ENCODE data around the gene ATXN3. TPM values are rescaled to one million over a fixed set of nuclear protein-coding genes. Genes with fewer than 3 reads are reported as not detected.

The ATXN3 gene
- total RNA-seq, 2 donors from 2014 or later: 45.1 to 53.5 TPM

DNA sequence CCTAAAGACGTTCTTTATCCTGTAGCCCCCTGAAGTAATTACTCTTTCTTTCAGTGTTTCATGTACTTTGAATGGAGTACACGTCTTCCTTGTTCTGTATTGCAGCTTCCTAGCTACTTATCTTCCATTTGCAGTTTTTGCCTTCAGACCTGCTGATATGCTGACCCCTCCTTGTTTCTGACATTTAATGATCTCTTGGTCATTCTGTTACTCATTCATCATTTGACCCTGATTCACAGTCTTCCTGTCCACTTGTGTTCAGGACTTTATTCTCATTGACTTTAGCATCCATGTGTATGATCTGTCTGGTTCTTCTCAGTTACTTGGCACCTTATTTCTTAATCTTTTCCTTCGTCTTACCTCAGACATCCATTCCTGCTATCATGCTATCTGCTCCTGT is 37.6 kb upstream of the ATXN3 start:
- Histone ChIP-seq H3K4me3 (no peak overlapping the region), H3K27ac (no peak overlapping the region), H3K27me3 (replicated peaks; ENCODE audit: insufficient read depth) (no peaks in the 10 kb centered on the region), H3K36me3 (no peaks in the 10 kb centered on the region), H3K9me3 (no peaks in the 10 kb centered on the region), H3K4me1 (replicated peaks) (no peaks in the 10 kb centered on the region)
- no peak for TF ChIP-seq POLR2A (IDR thresholded peaks at IDR 0.05)
- no peak for TF ChIP-seq POLR2AphosphoS5 (IDR thresholded peaks at IDR 0.05)
- TF ChIP-seq, protein P1, sequence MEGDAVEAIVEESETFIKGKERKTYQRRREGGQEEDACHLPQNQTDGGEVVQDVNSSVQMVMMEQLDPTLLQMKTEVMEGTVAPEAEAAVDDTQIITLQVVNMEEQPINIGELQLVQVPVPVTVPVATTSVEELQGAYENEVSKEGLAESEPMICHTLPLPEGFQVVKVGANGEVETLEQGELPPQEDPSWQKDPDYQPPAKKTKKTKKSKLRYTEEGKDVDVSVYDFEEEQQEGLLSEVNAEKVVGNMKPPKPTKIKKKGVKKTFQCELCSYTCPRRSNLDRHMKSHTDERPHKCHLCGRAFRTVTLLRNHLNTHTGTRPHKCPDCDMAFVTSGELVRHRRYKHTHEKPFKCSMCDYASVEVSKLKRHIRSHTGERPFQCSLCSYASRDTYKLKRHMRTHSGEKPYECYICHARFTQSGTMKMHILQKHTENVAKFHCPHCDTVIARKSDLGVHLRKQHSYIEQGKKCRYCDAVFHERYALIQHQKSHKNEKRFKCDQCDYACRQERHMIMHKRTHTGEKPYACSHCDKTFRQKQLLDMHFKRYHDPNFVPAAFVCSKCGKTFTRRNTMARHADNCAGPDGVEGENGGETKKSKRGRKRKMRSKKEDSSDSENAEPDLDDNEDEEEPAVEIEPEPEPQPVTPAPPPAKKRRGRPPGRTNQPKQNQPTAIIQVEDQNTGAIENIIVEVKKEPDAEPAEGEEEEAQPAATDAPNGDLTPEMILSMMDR (IDR thresholded peaks at IDR 0.05): no peak
- 92% methylated on average over 3 of the region's 3 CpGs for WGBS
- DNase-seq (ENCODE audit: low spot score): no peak
- intact Hi-C loops (cut with DNase I): no loop called here

DNA sequence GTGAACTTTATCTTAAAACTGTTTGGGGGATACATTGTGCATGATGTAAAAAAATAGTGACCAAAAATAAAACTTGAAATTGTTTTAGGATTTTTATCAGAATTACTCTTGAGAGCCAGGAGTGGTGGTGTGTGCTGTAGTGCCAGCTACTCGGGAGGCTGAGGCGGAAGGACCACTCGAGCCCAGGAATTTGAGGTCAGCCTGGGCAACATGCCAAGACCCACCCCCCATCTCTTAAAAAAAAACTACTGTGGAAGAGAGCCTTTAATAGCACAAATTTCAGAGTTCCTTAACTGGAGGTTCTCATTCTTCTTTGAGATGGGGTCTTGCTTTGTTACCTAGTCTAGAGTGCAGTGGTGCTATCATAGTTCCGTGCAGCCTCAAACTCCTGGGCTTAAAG is 36.9 kb upstream of the ATXN3 start:
- Histone ChIP-seq H3K9me3 (no peaks in the 10 kb centered on the region), H3K4me1 (replicated peaks) (no peaks in the 10 kb centered on the region), H3K27me3 (replicated peaks; ENCODE audit: insufficient read depth) (no peaks in the 10 kb centered on the region), H3K4me3 (no peak overlapping the region), H3K36me3 (no peaks in the 10 kb centered on the region), H3K27ac (no peak overlapping the region)
- intact Hi-C loops (cut with DNase I): no loop called here
- DNase-seq (ENCODE audit: low spot score): no peak
- WGBS: 68% methylated on average over 4 of the region's 4 CpGs
- no peak for TF ChIP-seq POLR2A (IDR thresholded peaks at IDR 0.05)
- TF ChIP-seq POLR2AphosphoS5 (IDR thresholded peaks at IDR 0.05): no peak

DNA sequence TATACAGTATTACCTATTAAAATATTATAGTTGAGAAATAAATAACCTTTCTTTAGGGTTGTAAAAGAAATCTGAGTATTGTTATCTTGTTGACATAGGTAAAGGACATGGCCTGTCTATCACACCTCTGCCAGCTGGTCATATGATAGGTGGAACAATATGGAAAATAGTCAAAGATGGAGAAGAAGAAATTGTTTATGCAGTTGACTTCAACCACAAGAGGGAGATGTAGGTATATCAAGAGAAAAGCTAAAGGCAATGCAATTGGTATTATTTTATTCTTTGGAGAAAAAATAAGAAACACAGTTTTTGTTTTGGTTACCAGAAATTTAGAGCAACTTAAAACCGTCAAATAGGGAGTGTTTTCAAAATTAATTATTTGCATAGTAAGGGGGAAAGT is 28.9 kb upstream of the ATXN3 start:
- Histone ChIP-seq H3K4me1 (replicated peaks) (no peaks in the 10 kb centered on the region), H3K4me3 (no peak overlapping the region), H3K9me3 (no peaks in the 10 kb centered on the region), H3K27ac (no peak overlapping the region), H3K27me3 (replicated peaks; ENCODE audit: insufficient read depth) (no peaks in the 10 kb centered on the region), H3K36me3 (no peaks in the 10 kb centered on the region)
- TF ChIP-seq, protein P1 (IDR thresholded peaks at IDR 0.05): peak; percentile 26 to 57 (median 40)
- TF ChIP-seq POLR2AphosphoS5 (IDR thresholded peaks at IDR 0.05) (no peak), POLR2A (IDR thresholded peaks at IDR 0.05) (no peak)
- intact Hi-C loops (cut with DNase I): no loop called here
- DNase-seq (ENCODE audit: low spot score): no peak
- 43% methylated on average over 1 of the region's 1 CpG for WGBS

DNA sequence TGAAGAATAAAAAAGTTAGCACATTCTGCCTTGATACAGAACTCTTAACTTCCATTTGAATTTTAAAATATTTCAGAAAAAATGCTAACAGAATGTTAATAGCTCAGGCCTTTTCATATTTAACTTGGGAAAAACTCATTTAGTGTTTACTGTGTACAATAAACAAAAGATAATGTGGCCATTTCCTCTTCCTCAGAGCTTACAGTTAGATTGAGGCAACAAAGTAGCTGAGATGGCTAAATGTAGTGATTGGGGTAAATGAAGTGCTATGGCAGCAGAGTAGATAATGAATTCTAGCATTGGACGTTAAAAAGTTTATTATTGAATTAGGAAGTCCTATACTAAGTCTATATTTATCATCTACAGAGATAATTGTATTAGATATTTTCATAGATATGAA is 28.1 kb upstream of the ATXN3 start:
- Histone ChIP-seq H3K4me1 (replicated peaks) (no peaks in the 10 kb centered on the region), H3K36me3 (no peaks in the 10 kb centered on the region), H3K27ac (no peak overlapping the region), H3K27me3 (replicated peaks; ENCODE audit: insufficient read depth) (no peaks in the 10 kb centered on the region), H3K4me3 (no peak overlapping the region), H3K9me3 (no peaks in the 10 kb centered on the region)
- intact Hi-C loops (cut with DNase I): no loop called here
- no peak for DNase-seq (ENCODE audit: low spot score)
- WGBS: 56% methylated on average over 1 of the region's 1 CpG
- TF ChIP-seq, protein P1 (IDR thresholded peaks at IDR 0.05): no peak
- TF ChIP-seq POLR2AphosphoS5 (IDR thresholded peaks at IDR 0.05) (no peak), POLR2A (IDR thresholded peaks at IDR 0.05) (no peak)

DNA sequence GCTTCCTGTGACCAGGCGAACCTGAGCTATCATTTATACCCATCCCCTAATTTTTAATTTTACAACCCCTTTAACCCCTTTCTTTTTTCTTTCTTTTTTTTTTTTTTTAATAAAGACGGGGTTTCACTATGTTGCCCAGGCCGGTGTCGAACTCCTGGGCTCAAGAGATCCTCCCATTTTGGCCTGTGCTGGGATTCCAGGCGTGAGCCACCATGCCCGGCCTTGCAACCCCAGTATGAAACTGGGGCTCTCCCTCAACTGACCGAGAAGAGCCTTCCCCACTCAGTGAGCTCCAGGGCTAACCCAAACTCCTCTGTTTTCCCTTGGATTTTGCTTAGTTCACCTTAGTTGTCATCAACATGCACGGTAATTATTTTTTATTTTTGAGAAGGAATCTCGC is 16.4 kb upstream of the ATXN3 start:
- H3K36me3 ChIP-seq: no peaks in the 10 kb centered on the region
- H3K4me1 ChIP-seq (replicated peaks): no peaks in the 10 kb centered on the region
- WGBS: 25% methylated on average over 9 of the region's 9 CpGs
- H3K9me3 ChIP-seq: no peaks in the 10 kb centered on the region
- intact Hi-C loops (cut with DNase I): loop anchor here (10.0 kb wide), 2 partner anchors 562 to 662 kb away; no protein-coding TSS in a partner anchor
- TF ChIP-seq POLR2A (IDR thresholded peaks at IDR 0.05) (no peak), POLR2AphosphoS5 (IDR thresholded peaks at IDR 0.05) (no peak)
- TF ChIP-seq, protein P1 (IDR thresholded peaks at IDR 0.05): no peak
- H3K27ac ChIP-seq: no peak overlapping the region
- peak overlapping the region; percentile 80 to 94 for H3K4me3 ChIP-seq
- H3K27me3 ChIP-seq (replicated peaks; ENCODE audit: insufficient read depth): no peaks in the 10 kb centered on the region
- DNase-seq (ENCODE audit: low spot score): no peak
